B cell (primary cell): Measurements from ENCODE around the gene ZBTB8B. TPM values are rescaled to one million over a fixed set of nuclear protein-coding genes. Genes with fewer than 3 reads are reported as not detected.

Experiments used
- ATAC-seq: fragments of 200-7000 bp; cut with Tn5 transposase; one replicate; pipeline ENCODE4 v1.10.0; 2021; ENCODE audit warnings: low read depth, mild to moderate bottlenecking, moderate number of reproducible peaks, moderate library complexity
- CTCF ChIA-PET: fragments of 350-600 bp; sonication (Branson Sonifier 250); formaldehyde crosslinking; loops from one replicate; lab custom pipeline; 2021; ENCODE audit warnings: antibody characterized with exemption, inconsistent platforms; lab: Charles Lee
- POLR2A ChIA-PET: fragments of 350-600 bp; sonication (Branson Sonifier 250); formaldehyde crosslinking; loops from one replicate; lab custom pipeline; 2021; ENCODE audit warnings: antibody characterized with exemption; lab: Charles Lee
- DNase-seq: peaks from one replicate; pipeline ENCODE4 v3.0.0; 2013
- H2AFZ ChIP-seq: 2 replicates; pipeline ENCODE4 v1.6.1; 2012; ENCODE audit warnings: mild to moderate bottlenecking, low read depth, low read length; ENCODE audit not compliant: insufficient read depth, poor library complexity, severe bottlenecking
- H3K27ac ChIP-seq, 2 donors: 1 replicate in 1 of 2; 2 replicates in 1 of 2; pipeline ENCODE4 v1.5.1; 2012 to 2013; ENCODE audit warnings: low read length in 2 of 2, mild to moderate bottlenecking in 2 of 2, moderate library complexity in 1 of 2
- H3K27me3 ChIP-seq, 4 experiments: fragments of 200-600 bp in 1 of 4; sonication (generic) in 1 of 4; replicated peaks in 1 of 4; 1 replicate in 2 of 4; 2 replicates in 2 of 4; pipeline versions ENCODE4 v1.6.1 to v1.7.0; 2013 to 2016; ENCODE audit warnings: low read length in 3 of 4, mild to moderate bottlenecking in 2 of 4, mixed read lengths in 1 of 4, moderate library complexity in 1 of 4; ENCODE audit not compliant: insufficient read depth in 4 of 4, control insufficient read depth in 3 of 4; ENCODE audit errors: control extremely low read depth in 1 of 4
- H3K36me3 ChIP-seq, 2 experiments: replicated peaks in 1 of 2; 1 replicate in 1 of 2; 2 replicates in 1 of 2; pipeline versions ENCODE4 v1.6.1 to v1.7.1; 2013; ENCODE audit warnings: low read length in 1 of 2; ENCODE audit not compliant: insufficient read depth in 2 of 2, control insufficient read depth in 1 of 2; ENCODE audit errors: control extremely low read depth in 1 of 2, extremely low read depth in 1 of 2
- H3K4me1 ChIP-seq, 2 donors: fragments of 200-600 bp in 1 of 2; sonication (generic) in 1 of 2; 1 replicate in 1 of 2; 2 replicates in 1 of 2; pipeline versions ENCODE4 v1.5.1 to v1.6.1; 2013 to 2017; ENCODE audit warnings: low read length in 2 of 2; ENCODE audit not compliant: control insufficient read depth in 2 of 2, insufficient read depth in 2 of 2
- H3K4me2 ChIP-seq: replicated peaks from 2 replicates; pipeline ENCODE3; 2012; ENCODE audit warnings: mild to moderate bottlenecking, low read depth, low read length; ENCODE audit not compliant: poor library complexity, severe bottlenecking
- H3K4me3 ChIP-seq, 5 experiments: fragments of 200-600 bp in 1 of 5; sonication (generic) in 1 of 5; 1 replicate in 3 of 5; 2 replicates in 2 of 5; pipeline versions ENCODE4 v1.5.1 to v1.7.0; 2011 to 2016; ENCODE audit warnings: low read length in 4 of 5, mild to moderate bottlenecking in 4 of 5, low read depth in 2 of 5, control low read depth in 1 of 5, moderate library complexity in 1 of 5; ENCODE audit not compliant: insufficient read depth in 1 of 5; ENCODE audit errors: control extremely low read depth in 1 of 5, extremely low read depth in 1 of 5
- H3K79me2 ChIP-seq: fragments of 200-600 bp; sonication (generic); one replicate; pipeline ENCODE4 v1.6.0; 2016; ENCODE audit warnings: low read length; ENCODE audit not compliant: control insufficient read depth, insufficient read depth
- H3K9ac ChIP-seq: fragments of 200-600 bp; sonication (generic); 2 replicates; pipeline ENCODE4 v1.6.1; 2017; ENCODE audit warnings: mild to moderate bottlenecking, low read length, moderate library complexity
- H3K9me3 ChIP-seq, 3 donors: one replicate each; pipeline versions ENCODE4 v1.6.1 to v1.7.1; 2013; ENCODE audit warnings: low read length in 2 of 3; ENCODE audit not compliant: control insufficient read depth in 2 of 3, insufficient read depth in 1 of 3; ENCODE audit errors: control extremely low read depth in 1 of 3
- H4K20me1 ChIP-seq: 2 replicates; pipeline ENCODE4 v1.6.0; 2012; ENCODE audit warnings: mild to moderate bottlenecking, low read length; ENCODE audit not compliant: insufficient read depth, control insufficient read depth, poor library complexity, severe bottlenecking
- H3K27ac Mint-ChIP-seq: one replicate; pipeline ENCODE4 v1.8.0; 2021; ENCODE audit warnings: mixed read lengths
- H3K27me3 Mint-ChIP-seq: one replicate; pipeline ENCODE4 v1.8.0; 2021; ENCODE audit warnings: mixed read lengths
- H3K4me1 Mint-ChIP-seq: one replicate; pipeline ENCODE4 v1.8.0; 2021; ENCODE audit warnings: mixed read lengths
- H3K4me3 Mint-ChIP-seq: one replicate; pipeline ENCODE4 v1.8.0; 2021; ENCODE audit warnings: mixed read lengths
- H3K9me3 Mint-ChIP-seq: one replicate; pipeline ENCODE4 v1.8.0; 2022; ENCODE audit warnings: mixed read lengths; ENCODE audit not compliant: insufficient read depth
- CTCF ChIP-seq: fragments of 200-600 bp; IDR thresholded peaks from one replicate; pipeline ENCODE4 v1.8.0; 2022; ENCODE audit warnings: antibody characterized with exemption, mild to moderate bottlenecking
- EZH2 ChIP-seq: IDR thresholded peaks from 2 replicates; pipeline ENCODE4 v1.6.1; 2012; ENCODE audit warnings: borderline replicate concordance, low read depth, mild to moderate bottlenecking, moderate library complexity, low read length; ENCODE audit not compliant: insufficient read depth, poor library complexity, severe bottlenecking
- WGBS: methylation state at CpG from one replicate; pipeline ENCODE4 v1.1.5; 2013; ENCODE audit warnings: missing lambda C conversion rate; ENCODE audit not compliant: insufficient coverage; 5-methylcytosine and 5-hydroxymethylcytosine counted together
- intact Hi-C: fragments of 100-400 bp; cut with micrococcal nuclease; formaldehyde crosslinking; loops from one replicate; pipeline ENCODE4 v1.10.0; 2022
- polyA plus RNA-seq: library from polyadenylated mRNA; depleted of rRNA; stranded (reverse); fragments of >200 nt; gene quantifications from 2 replicates; pipeline ENCODE4 v1.2.3, GENCODE V29; 2012
- total RNA-seq, 2 donors: library from RNA; stranded (reverse); fragments of 120-200 nt in 1 of 2; gene quantifications; 1 replicate in 1 of 2; 2 replicates in 1 of 2; pipeline versions ENCODE4 v1.2.3 to v1.2.4, GENCODE V29; 2013 to 2022

ZBTB8B gene
- total and polyA plus RNA-seq, 2 donors (not counting 1 experiment from before 2014, with no cell fraction given): 0.02 TPM; not detected in 1

DNA sequence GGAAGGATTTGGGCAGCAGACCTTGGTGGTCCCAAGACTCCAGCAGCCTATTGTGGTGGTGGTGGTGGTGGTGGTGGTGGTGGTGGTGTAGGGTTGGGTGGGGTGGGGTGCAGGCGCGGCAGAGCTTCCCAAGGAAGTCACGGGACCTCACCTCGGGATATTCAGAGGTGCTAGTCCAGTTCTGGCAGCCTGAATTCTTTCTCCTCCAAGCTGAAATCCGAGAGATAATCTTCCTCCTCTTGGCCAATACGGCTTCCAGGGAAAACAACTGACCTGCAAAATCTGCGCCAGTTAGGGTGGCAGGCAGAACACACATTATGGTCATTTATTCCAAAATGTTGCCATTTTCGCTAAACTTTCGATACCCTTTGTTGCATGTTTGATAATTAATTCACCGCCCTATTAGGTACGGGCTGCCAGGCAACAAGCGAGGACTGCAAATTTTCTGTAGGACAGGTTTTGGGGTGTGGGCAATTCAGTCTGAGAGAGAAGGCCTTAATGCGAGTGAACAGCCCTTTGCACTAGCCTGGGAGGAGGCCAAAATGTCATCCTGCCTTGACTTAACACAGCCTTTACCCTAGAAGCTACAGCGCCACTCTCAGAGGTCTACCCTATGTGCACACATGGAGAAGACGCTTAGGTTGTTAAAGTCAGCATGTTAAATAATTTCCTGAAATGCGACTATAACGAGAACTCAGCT is 37.5 kb upstream of the ZBTB8B start:
- H3K4me1 Mint-ChIP-seq: peaks cover 33% of the 10 kb centered on the region
- no peaks in the 10 kb centered on the region for H3K79me2 ChIP-seq
- no peaks in the 10 kb centered on the region for H3K9me3 Mint-ChIP-seq
- H2AFZ ChIP-seq: no peak overlapping the region
- H3K4me2 ChIP-seq: peak overlapping the region; percentile 63
- no peak overlapping the region for H3K27ac ChIP-seq
- peaks cover 0 to 34% (median 14%) of the 10 kb centered on the region in 4 experiments for H3K27me3 ChIP-seq
- CTCF ChIA-PET: interaction anchor here (1.1 to 1.2 kb wide), 2 partner anchors 14 to 638 kb away, joined by 3 to 4 read pairs; no protein-coding TSS in a partner anchor
- H3K4me3 Mint-ChIP-seq: no peak overlapping the region
- POLR2A ChIA-PET: no interaction called here
- no peak for TF ChIP-seq EZH2
- no peak for TF ChIP-seq CTCF
- H3K9ac ChIP-seq: no peak overlapping the region
- no peak overlapping the region for H3K27ac Mint-ChIP-seq
- H3K9me3 ChIP-seq: no peaks in the 10 kb centered on the region
- H4K20me1 ChIP-seq: no peaks in the 10 kb centered on the region
- 97% methylated on average over 8 of the region's 17 CpGs for WGBS
- H3K36me3 ChIP-seq: no peaks in the 10 kb centered on the region
- H3K27me3 Mint-ChIP-seq: peaks cover 30% of the 10 kb centered on the region
- intact Hi-C loops: no loop called here
- H3K4me1 ChIP-seq: peaks cover 20 to 23% of the 10 kb centered on the region in 2 donors
- DNase-seq (no peak), ATAC-seq (no peak)
- no peak overlapping the region for H3K4me3 ChIP-seq

DNA sequence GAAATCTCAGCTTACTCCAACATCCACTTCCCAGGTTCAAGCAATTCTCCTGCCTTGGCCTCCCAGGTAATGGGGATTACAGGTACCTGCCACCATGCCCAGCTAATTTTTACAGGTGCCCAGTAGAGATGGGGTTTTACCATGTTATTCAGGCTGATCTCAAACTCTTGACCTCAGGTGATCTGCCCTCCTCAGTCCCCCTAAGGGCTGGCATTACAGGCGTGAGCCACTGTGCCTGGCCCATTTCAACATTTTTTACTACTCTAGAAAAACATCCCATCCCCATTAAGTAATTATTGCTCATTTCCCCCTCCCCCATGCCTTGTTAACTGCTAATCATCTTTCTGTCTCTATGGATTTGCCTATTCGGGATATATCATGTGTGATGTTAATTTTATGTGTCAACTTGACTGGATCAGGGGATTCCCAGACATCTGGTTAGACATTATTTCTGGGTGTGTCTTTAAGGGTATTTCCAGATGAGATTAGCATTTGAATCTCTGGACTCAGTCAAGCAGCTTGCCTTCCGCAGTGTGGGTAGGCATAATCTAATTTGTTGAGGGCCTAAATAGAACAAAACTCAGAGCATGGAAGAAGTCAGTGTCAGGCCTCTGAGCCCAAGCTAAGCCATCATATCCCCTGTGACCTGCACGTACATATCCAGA is 33.0 kb upstream of the ZBTB8B start:
- Histone ChIP-seq H3K9ac (no peak overlapping the region), H3K4me1 (peaks cover 20 to 21% of the 10 kb centered on the region in 2 donors), H2AFZ (peak overlapping the region; percentile 52), H3K36me3 (no peaks in the 10 kb centered on the region), H4K20me1 (no peaks in the 10 kb centered on the region), H3K9me3 (no peaks in the 10 kb centered on the region), H3K27me3 (peaks cover 0 to 14% (median 3%) of the 10 kb centered on the region in 4 experiments), H3K4me2 (peak overlapping the region; percentile 55), H3K4me3 (no peak overlapping the region), H3K27ac (peak overlapping the region; percentile 10 to 46), H3K79me2 (no peaks in the 10 kb centered on the region)
- peaks cover 13% of the 10 kb centered on the region for H3K27me3 Mint-ChIP-seq
- WGBS: 46% methylated on average over 3 of the region's 4 CpGs
- peak overlapping the region; percentile 55 for H3K4me3 Mint-ChIP-seq
- intact Hi-C loops: no loop called here
- H3K27ac Mint-ChIP-seq: peak overlapping the region; percentile 69
- no peaks in the 10 kb centered on the region for H3K9me3 Mint-ChIP-seq
- peak; percentile 74 for DNase-seq
- CTCF ChIA-PET: interaction anchor here (0.7 kb wide), 1 partner anchor 30 kb away, joined by 3 read pairs; no protein-coding TSS in a partner anchor
- TF ChIP-seq CTCF (no peak), EZH2 (no peak)
- POLR2A ChIA-PET: no interaction called here
- peaks cover 37% of the 10 kb centered on the region for H3K4me1 Mint-ChIP-seq
- ATAC-seq: peak; percentile 85
